ENCODE results near the gene FRAT1.

The FRAT1 gene

GRCh38 chr10:97366572-97366971, 47.5 kb downstream of the FRAT1 start:
- in situ Hi-C loops (cut with HindIII; ENCODE audit: low sequenced_read_pairs): no loop called here
- H3K4me3 ChIP-seq (ENCODE audit: low read depth, low read length): no peak overlapping the region
- TF ChIP-seq CTCF (IDR thresholded peaks at IDR 0.05; ENCODE audit: low read depth, low read length, missing control alignments): no peak
- DNase-seq (ENCODE audit: low read depth): no peak

GRCh38 chr10:97367126-97367649, 48.1 kb downstream of the FRAT1 start:
- in situ Hi-C loops (cut with HindIII; ENCODE audit: low sequenced_read_pairs): no loop called here
- no peak for TF ChIP-seq CTCF (IDR thresholded peaks at IDR 0.05; ENCODE audit: low read depth, low read length, missing control alignments)
- H3K4me3 ChIP-seq (ENCODE audit: low read depth, low read length): no peak overlapping the region
- DNase-seq (ENCODE audit: low read depth): no peak

Data from astrocyte of the cerebellum (primary cell).